Astrocyte (in vitro differentiated cells and primary cell): ENCODE results near the gene IFNAR1.

Experiments
- EZH2 ChIP-seq: IDR thresholded peaks from 2 replicates; pipeline ENCODE4 v1.6.1; 2012; ENCODE audit warnings: mild to moderate bottlenecking, low read length, inconsistent platforms; ENCODE audit not compliant: insufficient read depth
- TF ChIP-seq, protein P1 (sequence below): IDR thresholded peaks from 2 replicates; pipeline ENCODE4 v1.5.1; 2011; ENCODE audit warnings: low read depth, mild to moderate bottlenecking, inconsistent platforms, low read length, moderate library complexity; ENCODE audit not compliant: insufficient read depth

DNA sequence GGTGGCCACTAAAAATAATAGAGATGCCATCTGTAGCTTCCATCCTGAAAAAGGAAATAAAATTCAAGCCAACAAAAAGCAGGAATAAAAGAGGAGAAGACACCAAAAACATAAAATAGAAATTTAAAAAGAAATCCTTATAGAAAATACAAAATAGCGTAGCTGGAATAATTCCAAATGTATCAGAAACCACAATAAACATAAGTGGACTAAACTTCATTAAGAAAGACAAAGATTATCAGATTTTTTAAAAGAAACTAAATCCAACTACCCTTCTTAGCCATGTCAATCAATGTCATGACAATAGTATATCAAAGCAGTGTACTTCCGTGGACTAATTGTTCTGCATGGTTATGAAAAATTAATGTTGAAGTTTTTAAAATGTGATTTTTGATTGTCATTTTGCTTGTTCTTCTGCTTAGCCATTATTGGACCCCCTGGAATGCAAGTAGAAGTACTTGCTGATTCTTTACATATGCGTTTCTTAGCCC, 45.4 kb upstream of the IFNAR1 start:
- TF ChIP-seq, protein P1, sequence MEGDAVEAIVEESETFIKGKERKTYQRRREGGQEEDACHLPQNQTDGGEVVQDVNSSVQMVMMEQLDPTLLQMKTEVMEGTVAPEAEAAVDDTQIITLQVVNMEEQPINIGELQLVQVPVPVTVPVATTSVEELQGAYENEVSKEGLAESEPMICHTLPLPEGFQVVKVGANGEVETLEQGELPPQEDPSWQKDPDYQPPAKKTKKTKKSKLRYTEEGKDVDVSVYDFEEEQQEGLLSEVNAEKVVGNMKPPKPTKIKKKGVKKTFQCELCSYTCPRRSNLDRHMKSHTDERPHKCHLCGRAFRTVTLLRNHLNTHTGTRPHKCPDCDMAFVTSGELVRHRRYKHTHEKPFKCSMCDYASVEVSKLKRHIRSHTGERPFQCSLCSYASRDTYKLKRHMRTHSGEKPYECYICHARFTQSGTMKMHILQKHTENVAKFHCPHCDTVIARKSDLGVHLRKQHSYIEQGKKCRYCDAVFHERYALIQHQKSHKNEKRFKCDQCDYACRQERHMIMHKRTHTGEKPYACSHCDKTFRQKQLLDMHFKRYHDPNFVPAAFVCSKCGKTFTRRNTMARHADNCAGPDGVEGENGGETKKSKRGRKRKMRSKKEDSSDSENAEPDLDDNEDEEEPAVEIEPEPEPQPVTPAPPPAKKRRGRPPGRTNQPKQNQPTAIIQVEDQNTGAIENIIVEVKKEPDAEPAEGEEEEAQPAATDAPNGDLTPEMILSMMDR, result no peak
- TF ChIP-seq EZH2, result no peak
